Peyer's patch (tissue), 4 donors: Measurements from ENCODE around the gene CARMIL1. TPM values are rescaled to one million over a fixed set of nuclear protein-coding genes. Genes with fewer than 3 reads are reported as not detected.

Source experiments
- DNase-seq, 3 donors: peaks; one replicate each; pipeline ENCODE4 v3.0.0-alpha.2; 2017 to 2019
- H3K27ac ChIP-seq, 4 donors: fragments of 200-600 bp; sonication (generic); one replicate each; pipeline ENCODE4 v1.5.1; 2016 to 2019
- H3K27me3 ChIP-seq, 2 donors: fragments of 200-600 bp; sonication (generic); one replicate each; pipeline ENCODE4 v1.5.1; 2019
- H3K36me3 ChIP-seq, 3 donors: fragments of 200-600 bp; sonication (generic); one replicate each; pipeline ENCODE4 v1.5.1; 2016 to 2019
- H3K4me1 ChIP-seq, 4 donors: fragments of 200-600 bp; sonication (generic); one replicate each; pipeline ENCODE4 v1.5.1; 2016 to 2019
- H3K4me3 ChIP-seq, 4 donors: fragments of 200-600 bp; sonication (generic); 1 replicate in 3 of 4; 2 replicates in 1 of 4; pipeline ENCODE4 v1.5.1; 2016 to 2019; ENCODE audit warnings: mild to moderate bottlenecking in 1 of 4
- H3K9me3 ChIP-seq, 4 donors: fragments of 200-600 bp; sonication (generic); one replicate each; pipeline ENCODE4 v1.5.1; 2016 to 2019; ENCODE audit warnings: mild to moderate bottlenecking in 1 of 4
- POLR2A ChIP-seq, 2 donors: fragments of 450-650 bp; IDR thresholded peaks; one replicate each; pipeline ENCODE4 v1.5.1; 2017; ENCODE audit warnings: antibody characterized with exemption in 2 of 2, mild to moderate bottlenecking in 2 of 2, moderate library complexity in 2 of 2
- total RNA-seq, 4 donors: library from RNA; depleted of rRNA; stranded (reverse); fragments of >200 nt; gene quantifications; one replicate each; pipeline ENCODE4 v1.1.0, GENCODE V29; 2016
- TF ChIP-seq, protein P1 (sequence below), 6 experiments: fragments of 450-650 bp in 4 of 6; fragments of 200-600 bp in 2 of 6; sonication (generic) in 1 of 6; IDR thresholded peaks; one replicate each; pipeline ENCODE4 v1.5.1; 2017 to 2019; ENCODE audit warnings: antibody characterized with exemption in 6 of 6, mild to moderate bottlenecking in 3 of 6, moderate library complexity in 1 of 6

The CARMIL1 gene
- total RNA-seq, 4 donors from 2014 or later, result 75.1 to 107 (median 85.7) TPM

DNA sequence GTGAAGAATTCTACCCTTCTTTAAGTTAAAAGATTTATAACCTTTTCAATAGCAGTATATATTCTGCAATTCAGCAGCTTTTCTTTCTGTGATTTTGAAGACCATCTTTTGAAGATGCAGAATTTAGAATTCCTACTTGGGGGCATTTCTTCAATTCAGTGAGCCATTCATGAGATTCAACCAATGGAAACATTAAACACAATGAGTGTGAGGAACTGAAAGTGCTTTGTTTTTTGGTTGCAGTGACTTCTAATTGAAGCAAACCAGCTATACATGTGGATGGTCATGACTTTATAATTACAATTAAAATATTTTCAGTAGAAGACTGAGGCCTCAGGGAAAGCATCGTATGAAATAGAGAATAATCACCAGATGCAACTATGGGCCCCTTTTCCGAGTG is 108.3 kb downstream of the CARMIL1 start:
- no peaks in the 10 kb centered on the region for H3K36me3 ChIP-seq
- no peak for DNase-seq
- no peaks in the 10 kb centered on the region for H3K27me3 ChIP-seq
- TF ChIP-seq, protein P1, sequence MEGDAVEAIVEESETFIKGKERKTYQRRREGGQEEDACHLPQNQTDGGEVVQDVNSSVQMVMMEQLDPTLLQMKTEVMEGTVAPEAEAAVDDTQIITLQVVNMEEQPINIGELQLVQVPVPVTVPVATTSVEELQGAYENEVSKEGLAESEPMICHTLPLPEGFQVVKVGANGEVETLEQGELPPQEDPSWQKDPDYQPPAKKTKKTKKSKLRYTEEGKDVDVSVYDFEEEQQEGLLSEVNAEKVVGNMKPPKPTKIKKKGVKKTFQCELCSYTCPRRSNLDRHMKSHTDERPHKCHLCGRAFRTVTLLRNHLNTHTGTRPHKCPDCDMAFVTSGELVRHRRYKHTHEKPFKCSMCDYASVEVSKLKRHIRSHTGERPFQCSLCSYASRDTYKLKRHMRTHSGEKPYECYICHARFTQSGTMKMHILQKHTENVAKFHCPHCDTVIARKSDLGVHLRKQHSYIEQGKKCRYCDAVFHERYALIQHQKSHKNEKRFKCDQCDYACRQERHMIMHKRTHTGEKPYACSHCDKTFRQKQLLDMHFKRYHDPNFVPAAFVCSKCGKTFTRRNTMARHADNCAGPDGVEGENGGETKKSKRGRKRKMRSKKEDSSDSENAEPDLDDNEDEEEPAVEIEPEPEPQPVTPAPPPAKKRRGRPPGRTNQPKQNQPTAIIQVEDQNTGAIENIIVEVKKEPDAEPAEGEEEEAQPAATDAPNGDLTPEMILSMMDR (IDR thresholded peaks at IDR 0.05), result no peak
- H3K9me3 ChIP-seq, result no peaks in the 10 kb centered on the region
- H3K4me1 ChIP-seq, result no peaks in the 10 kb centered on the region
- H3K4me3 ChIP-seq, result no peak overlapping the region
- H3K27ac ChIP-seq, result peak overlapping the region in 1 of 4 donors; percentile 4

DNA sequence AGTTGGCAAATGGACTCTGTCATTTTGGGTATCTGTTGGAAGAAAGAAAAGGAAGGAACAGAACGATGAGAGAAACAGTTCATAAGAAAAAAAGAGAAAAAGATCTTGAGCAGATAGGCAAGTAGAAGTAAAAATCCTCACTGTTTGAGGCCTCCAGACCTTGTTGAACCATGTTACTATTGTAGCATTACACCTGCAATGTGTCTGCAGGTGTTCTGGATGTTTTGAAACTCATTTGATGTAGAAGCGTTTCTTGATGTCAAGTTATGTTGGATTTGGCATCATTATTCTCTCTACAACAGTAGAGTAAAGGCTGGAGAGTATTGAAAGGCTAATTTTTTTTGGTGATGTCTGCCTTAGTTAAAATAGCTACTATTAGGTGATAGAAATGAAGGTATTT is 108.7 kb downstream of the CARMIL1 start:
- peak overlapping the region in 1 of 4 donors; percentile 4 for H3K27ac ChIP-seq
- H3K9me3 ChIP-seq, result no peaks in the 10 kb centered on the region
- no peaks in the 10 kb centered on the region for H3K27me3 ChIP-seq
- no peak for DNase-seq
- TF ChIP-seq POLR2A (IDR thresholded peaks at IDR 0.05), result no peak
- TF ChIP-seq, protein P1 (IDR thresholded peaks at IDR 0.05), result no peak
- H3K4me3 ChIP-seq, result no peak overlapping the region
- H3K4me1 ChIP-seq, result no peaks in the 10 kb centered on the region
- no peaks in the 10 kb centered on the region for H3K36me3 ChIP-seq

DNA sequence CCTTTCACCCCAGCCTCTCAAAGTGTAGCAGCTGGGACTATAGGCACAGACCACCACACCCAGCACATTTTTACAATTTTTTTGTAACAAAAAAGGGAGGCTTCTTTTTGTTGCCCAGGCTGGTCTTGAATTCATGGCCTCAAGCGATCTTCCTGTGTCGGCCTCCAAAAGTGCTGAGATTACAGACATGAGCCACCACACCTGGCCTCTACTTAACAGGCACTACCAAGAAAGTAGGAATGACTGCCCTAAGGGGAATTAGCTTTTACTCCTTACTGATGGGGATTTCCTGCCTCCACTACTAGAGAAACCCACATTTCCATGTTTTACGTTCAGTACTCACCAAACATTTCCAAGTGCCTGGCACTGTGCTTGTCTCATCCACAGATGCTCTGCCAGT is 109.6 kb downstream of the CARMIL1 start:
- Histone ChIP-seq H3K4me1 (no peaks in the 10 kb centered on the region), H3K27me3 (no peaks in the 10 kb centered on the region), H3K9me3 (no peaks in the 10 kb centered on the region), H3K36me3 (no peaks in the 10 kb centered on the region), H3K27ac (no peak overlapping the region), H3K4me3 (no peak overlapping the region)
- no peak for TF ChIP-seq POLR2A (IDR thresholded peaks at IDR 0.05)
- DNase-seq, result no peak

DNA sequence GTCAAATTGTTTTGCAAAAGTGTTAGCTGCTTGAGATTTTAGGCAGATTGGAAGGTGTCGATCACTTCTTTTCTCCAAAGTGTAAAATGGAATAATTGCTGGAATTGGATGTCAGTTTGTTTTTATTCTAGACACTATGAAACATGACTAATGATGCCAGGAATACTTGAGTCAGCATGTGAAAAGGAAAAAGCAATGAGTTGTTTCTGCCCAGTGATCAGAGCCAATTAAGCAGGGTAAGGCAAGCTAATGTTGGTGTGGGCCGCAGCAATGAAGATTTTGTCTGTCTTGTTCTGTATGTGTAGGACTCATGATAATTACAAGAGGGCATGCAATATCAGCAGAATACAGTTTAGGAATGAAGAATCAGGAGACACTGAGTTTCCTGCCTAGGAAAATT is 110.3 kb downstream of the CARMIL1 start:
- H3K9me3 ChIP-seq, result no peaks in the 10 kb centered on the region
- H3K27me3 ChIP-seq, result no peaks in the 10 kb centered on the region
- no peak overlapping the region for H3K27ac ChIP-seq
- H3K36me3 ChIP-seq, result no peaks in the 10 kb centered on the region
- DNase-seq, result no peak
- TF ChIP-seq, protein P1 (IDR thresholded peaks at IDR 0.05), result no peak
- TF ChIP-seq POLR2A (IDR thresholded peaks at IDR 0.05), result no peak
- no peaks in the 10 kb centered on the region for H3K4me1 ChIP-seq
- H3K4me3 ChIP-seq, result no peak overlapping the region

DNA sequence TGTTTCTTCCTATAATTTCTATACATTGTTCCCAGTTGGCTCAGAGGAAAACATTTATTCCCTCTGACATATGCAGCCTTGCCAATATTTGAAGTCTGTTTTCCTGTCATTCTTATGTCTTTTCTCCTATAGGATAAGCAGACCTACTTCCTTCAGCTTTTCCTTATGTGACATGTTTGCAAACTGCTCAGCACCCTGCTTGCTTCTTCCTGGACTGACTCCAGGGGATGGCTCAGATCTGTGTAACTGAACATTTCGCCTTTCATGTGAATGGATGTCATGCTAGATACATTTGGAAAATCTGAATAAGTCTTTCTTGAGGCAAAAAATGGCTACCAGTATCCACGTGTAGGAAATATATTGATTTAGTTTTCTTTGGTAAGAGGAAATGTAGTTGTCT is 113.2 kb downstream of the CARMIL1 start:
- no peak overlapping the region for H3K27ac ChIP-seq
- H3K9me3 ChIP-seq, result no peaks in the 10 kb centered on the region
- no peak overlapping the region for H3K4me3 ChIP-seq
- DNase-seq, result no peak
- TF ChIP-seq, protein P1 (IDR thresholded peaks at IDR 0.05), result no peak
- H3K4me1 ChIP-seq, result no peaks in the 10 kb centered on the region
- H3K27me3 ChIP-seq, result no peaks in the 10 kb centered on the region
- no peaks in the 10 kb centered on the region for H3K36me3 ChIP-seq

DNA sequence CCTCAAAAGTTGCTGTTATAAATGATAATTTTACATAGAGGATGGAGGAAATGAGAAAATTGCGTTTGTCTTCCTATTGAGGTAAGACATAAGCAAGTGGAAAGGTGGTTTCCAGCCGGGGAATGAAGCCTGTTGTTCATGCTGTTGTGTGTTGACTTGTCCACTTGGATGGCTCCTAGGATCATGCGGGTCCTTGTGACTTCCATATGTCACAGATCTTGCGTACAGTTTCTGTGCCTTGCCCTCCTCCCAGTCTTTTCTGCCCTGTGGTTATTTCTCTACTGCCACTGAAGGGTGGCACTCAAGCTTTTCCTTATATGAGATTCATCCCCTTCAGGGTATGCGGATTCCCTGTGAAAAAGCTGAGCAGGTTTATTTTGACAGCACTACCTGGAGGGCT is 116.6 kb downstream of the CARMIL1 start:
- Histone ChIP-seq H3K36me3 (no peaks in the 10 kb centered on the region), H3K4me1 (peaks cover 0 to 6% (median 0%) of the 10 kb centered on the region in 4 donors), H3K27me3 (no peaks in the 10 kb centered on the region), H3K27ac (no peak overlapping the region), H3K4me3 (no peak overlapping the region), H3K9me3 (no peaks in the 10 kb centered on the region)
- DNase-seq, result no peak
- TF ChIP-seq POLR2A (IDR thresholded peaks at IDR 0.05), result no peak
- TF ChIP-seq, protein P1 (IDR thresholded peaks at IDR 0.05), result no peak
